BE2C (cell line): ENCODE results near the gene GNAI3.

Source experiments
- DNase-seq: peaks from one replicate; pipeline ENCODE4 v3.0.0-alpha.2; 2020
- H3K27me3 ChIP-seq: fragments of 250-450 bp; sonication (Bioruptor Pico); 2 replicates; pipeline ENCODE4 v1.5.1; 2020; ENCODE audit warnings: mild to moderate bottlenecking
- H3K36me3 ChIP-seq: fragments of 250-450 bp; sonication (Bioruptor Pico); 2 replicates; pipeline ENCODE4 v1.5.1; 2020; ENCODE audit warnings: mild to moderate bottlenecking
- H3K4me1 ChIP-seq: fragments of 250-450 bp; sonication (Bioruptor Pico); 2 replicates; pipeline ENCODE4 v1.5.1; 2020
- H3K4me3 ChIP-seq: 2 replicates; pipeline ENCODE4 v1.5.1; 2011; ENCODE audit warnings: low read depth, low read length
- H3K9me3 ChIP-seq: fragments of 250-450 bp; sonication (Bioruptor Pico); 2 replicates; pipeline ENCODE4 v1.5.1; 2020
- TF ChIP-seq, protein P1 (sequence below): IDR thresholded peaks from 2 replicates; pipeline ENCODE4 v1.5.1; 2012; ENCODE audit warnings: mild to moderate bottlenecking, low read depth, low read length

The GNAI3 gene

GRCh38 chr1:109543988-109544735 lies 4.3 kb upstream of the GNAI3 start:
- Histone ChIP-seq H3K4me3 (no peak overlapping the region), H3K27me3 (no peaks in the 10 kb centered on the region; the same call in 1 of the 2 replicates), H3K36me3 (no peaks in the 10 kb centered on the region), H3K9me3 (no peaks in the 10 kb centered on the region), H3K4me1 (peaks cover 8% of the 10 kb centered on the region)
- no peak for DNase-seq
- TF ChIP-seq, protein P1, sequence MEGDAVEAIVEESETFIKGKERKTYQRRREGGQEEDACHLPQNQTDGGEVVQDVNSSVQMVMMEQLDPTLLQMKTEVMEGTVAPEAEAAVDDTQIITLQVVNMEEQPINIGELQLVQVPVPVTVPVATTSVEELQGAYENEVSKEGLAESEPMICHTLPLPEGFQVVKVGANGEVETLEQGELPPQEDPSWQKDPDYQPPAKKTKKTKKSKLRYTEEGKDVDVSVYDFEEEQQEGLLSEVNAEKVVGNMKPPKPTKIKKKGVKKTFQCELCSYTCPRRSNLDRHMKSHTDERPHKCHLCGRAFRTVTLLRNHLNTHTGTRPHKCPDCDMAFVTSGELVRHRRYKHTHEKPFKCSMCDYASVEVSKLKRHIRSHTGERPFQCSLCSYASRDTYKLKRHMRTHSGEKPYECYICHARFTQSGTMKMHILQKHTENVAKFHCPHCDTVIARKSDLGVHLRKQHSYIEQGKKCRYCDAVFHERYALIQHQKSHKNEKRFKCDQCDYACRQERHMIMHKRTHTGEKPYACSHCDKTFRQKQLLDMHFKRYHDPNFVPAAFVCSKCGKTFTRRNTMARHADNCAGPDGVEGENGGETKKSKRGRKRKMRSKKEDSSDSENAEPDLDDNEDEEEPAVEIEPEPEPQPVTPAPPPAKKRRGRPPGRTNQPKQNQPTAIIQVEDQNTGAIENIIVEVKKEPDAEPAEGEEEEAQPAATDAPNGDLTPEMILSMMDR = no peak

DNA sequence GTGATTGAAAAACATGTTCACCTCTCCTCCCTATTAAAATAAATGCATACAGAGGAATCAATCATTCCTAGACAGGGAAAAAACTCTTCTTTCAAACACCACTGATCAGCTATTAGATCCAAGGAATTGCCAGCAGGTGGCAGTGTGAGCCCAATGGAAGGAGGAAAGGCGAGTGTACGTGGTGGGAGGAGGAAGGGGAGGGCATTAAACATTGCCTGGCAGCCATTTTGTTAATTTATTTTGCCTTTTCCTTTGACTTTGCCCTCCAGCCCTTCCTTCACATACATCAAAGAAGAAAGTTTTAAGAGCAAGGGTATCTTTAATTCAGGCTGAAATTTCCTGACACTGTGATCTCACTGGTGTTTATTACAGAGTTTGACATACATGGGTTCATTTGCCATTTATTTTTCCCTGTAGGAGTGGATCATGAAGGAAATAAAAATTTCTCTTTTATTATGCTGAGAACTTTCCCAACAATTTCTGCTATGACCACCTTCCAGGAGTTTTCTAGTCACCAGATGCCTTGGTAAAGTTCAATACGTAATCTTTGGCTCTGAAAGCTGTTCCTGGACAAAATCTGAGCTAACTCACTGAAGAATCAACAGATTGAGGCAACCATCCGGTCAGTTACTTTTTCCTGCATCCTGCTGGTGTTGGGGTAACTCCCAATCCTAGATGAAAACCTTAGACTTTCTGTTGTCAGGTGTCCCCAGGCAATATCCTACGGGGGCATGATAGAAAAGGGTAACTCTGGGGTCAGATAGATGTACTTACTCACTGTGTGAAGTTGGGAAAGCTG lies 1.9 kb upstream of the GNAI3 start:
- DNase-seq = peak; percentile 92
- peak overlapping the region; percentile 92 for H3K4me3 ChIP-seq

GRCh38 chr1:109547463-109548320 lies 723 bp upstream of the GNAI3 start:
- TF ChIP-seq, protein P1 = no peak
- no peaks in the 10 kb centered on the region for H3K36me3 ChIP-seq
- no peaks in the 10 kb centered on the region for H3K9me3 ChIP-seq
- peak overlapping the region; percentile 92 for H3K4me3 ChIP-seq
- no peak for DNase-seq
- H3K27me3 ChIP-seq = no peaks in the 10 kb centered on the region
- H3K4me1 ChIP-seq = peaks cover 8% of the 10 kb centered on the region

More for the DNA sequence above, 1.9 kb upstream of the GNAI3 start:
- no peaks in the 10 kb centered on the region for H3K27me3 ChIP-seq
- TF ChIP-seq, protein P1 = peak; percentile 95
- no peaks in the 10 kb centered on the region for H3K9me3 ChIP-seq
- no peaks in the 10 kb centered on the region for H3K36me3 ChIP-seq
- peaks cover 8% of the 10 kb centered on the region for H3K4me1 ChIP-seq

DNA sequence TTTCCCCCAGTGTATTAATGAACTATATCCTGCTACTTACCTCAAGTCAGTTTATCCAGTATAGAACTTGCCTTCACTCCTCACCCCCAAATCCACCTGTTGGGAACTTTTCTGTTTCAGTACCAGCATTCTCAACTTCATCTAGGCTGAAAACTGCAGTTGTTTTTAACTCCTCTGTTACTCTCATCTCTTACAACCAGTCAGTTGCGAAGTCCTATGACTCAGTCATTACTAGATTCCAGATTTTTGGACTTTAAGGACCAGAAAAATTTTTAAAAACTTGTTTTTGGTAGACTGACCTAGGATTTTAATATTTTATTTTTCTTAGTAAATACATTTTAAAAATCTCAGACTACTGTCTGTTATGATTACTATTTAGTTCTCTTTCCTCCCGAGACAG lies 8.1 kb downstream of the GNAI3 start:
- no peak for DNase-seq
- Histone ChIP-seq H3K4me3 (no peak overlapping the region), H3K9me3 (no peaks in the 10 kb centered on the region), H3K27me3 (no peaks in the 10 kb centered on the region), H3K4me1 (no peaks in the 10 kb centered on the region), H3K36me3 (no peaks in the 10 kb centered on the region)
- TF ChIP-seq, protein P1 = no peak

DNA sequence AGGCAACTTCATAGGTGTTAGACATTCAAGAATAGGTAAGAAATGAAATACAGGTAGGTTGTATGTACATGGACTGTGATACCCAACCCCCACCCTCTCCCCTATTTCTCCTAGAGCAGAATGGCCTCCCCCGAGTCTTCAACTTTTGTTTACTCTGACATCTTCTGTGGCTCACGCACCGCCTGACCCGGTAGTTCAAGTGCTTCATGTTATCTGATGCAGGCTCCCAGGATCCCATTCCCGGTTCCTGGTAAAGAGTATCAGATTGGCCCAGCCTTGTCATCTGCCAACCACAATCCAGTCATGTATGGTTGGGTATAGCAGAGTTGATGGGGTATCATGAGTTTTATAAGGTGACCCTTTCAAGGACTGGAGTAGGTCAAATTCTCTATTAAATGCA lies 9.1 kb downstream of the GNAI3 start:
- no peaks in the 10 kb centered on the region for H3K4me1 ChIP-seq
- no peak overlapping the region for H3K4me3 ChIP-seq
- no peaks in the 10 kb centered on the region for H3K27me3 ChIP-seq
- no peaks in the 10 kb centered on the region for H3K36me3 ChIP-seq
- H3K9me3 ChIP-seq = no peaks in the 10 kb centered on the region
- DNase-seq = no peak
- TF ChIP-seq, protein P1 = no peak
